HepG2 (cell line): ENCODE results near the gene RHOT2. TPM values are rescaled to one million over a fixed set of nuclear protein-coding genes. Genes with fewer than 3 reads are reported as not detected.
A peak's percentile ranks its signal among the peaks of the same experiment; 100 is the strongest.

Experiments used
- ARHGAP35 ChIP-seq: sonication (generic); formaldehyde crosslinking; IDR thresholded peaks from 2 replicates; pipeline ENCODE4 v1.9.0; 2022; ENCODE audit warnings: mild to moderate bottlenecking, inconsistent platforms, moderate library complexity, missing genetic modification reagents, borderline replicate concordance
- ELF1 ChIP-seq: sonication (generic); formaldehyde crosslinking; IDR thresholded peaks from 2 replicates; pipeline ENCODE4 v1.4.0; 2020; ENCODE audit warnings: missing genetic modification reagents
- HOXD1 ChIP-seq: sonication (generic); formaldehyde crosslinking; IDR thresholded peaks from 2 replicates; pipeline ENCODE4 v1.5.0; 2020; ENCODE audit warnings: missing genetic modification reagents
- ISX ChIP-seq: sonication (generic); formaldehyde crosslinking; conservative IDR thresholded peaks from 2 replicates; pipeline ENCODE4 v1.5.0; 2020; ENCODE audit warnings: missing genetic modification reagents
- KDM6A ChIP-seq: IDR thresholded peaks from 2 replicates; pipeline ENCODE4 v1.6.1; 2016; ENCODE audit warnings: low read depth
- MED8 ChIP-seq: sonication (generic); formaldehyde crosslinking; IDR thresholded peaks from 2 replicates; pipeline ENCODE4 v1.8.1; 2023; ENCODE audit warnings: mild to moderate bottlenecking, missing genetic modification reagents; ENCODE audit not compliant: insufficient replicate concordance
- MIER2 ChIP-seq: IDR thresholded peaks from 2 replicates; pipeline ENCODE4 v1.6.1; 2016; ENCODE audit warnings: missing biosample characterization, missing genetic modification reagents
- NAIF1 ChIP-seq: sonication (generic); formaldehyde crosslinking; IDR thresholded peaks from 2 replicates; pipeline ENCODE4 v1.5.0; 2020; ENCODE audit warnings: mild to moderate bottlenecking, missing genetic modification reagents, borderline replicate concordance
- NCOA5 ChIP-seq: sonication (generic); formaldehyde crosslinking; IDR thresholded peaks from 2 replicates; pipeline ENCODE4 v1.4.0; 2020; ENCODE audit warnings: missing genetic modification reagents
- NFKBIZ ChIP-seq: IDR thresholded peaks from 2 replicates; pipeline ENCODE4 v1.6.1; 2018; ENCODE audit warnings: missing genetic modification reagents, missing compliant biosample characterization
- NR2F1 ChIP-seq, 2 experiments: fragments of 450-650 bp in 1 of 2; formaldehyde crosslinking in 1 of 2; IDR thresholded peaks; 2 replicates each; pipeline versions ENCODE4 v1.5.0 to v1.6.1; 2016 to 2020; ENCODE audit warnings: mild to moderate bottlenecking in 1 of 2, missing compliant biosample characterization in 1 of 2, missing genetic modification reagents in 1 of 2, moderate library complexity in 1 of 2
- RBFOX2 ChIP-seq: fragments of 200-400 bp; formaldehyde crosslinking; IDR thresholded peaks from 2 replicates; pipeline ENCODE4 v1.6.1; 2017; ENCODE audit warnings: low read depth, mild to moderate bottlenecking, low read length
- SIX1 ChIP-seq: sonication (generic); formaldehyde crosslinking; IDR thresholded peaks from 2 replicates; pipeline ENCODE4 v1.4.0; 2020; ENCODE audit warnings: missing genetic modification reagents, borderline replicate concordance
- TEAD2 ChIP-seq: sonication (generic); formaldehyde crosslinking; IDR thresholded peaks from 2 replicates; pipeline ENCODE4 v1.9.0; 2021; ENCODE audit warnings: missing genetic modification reagents
- XBP1 ChIP-seq: sonication (generic); formaldehyde crosslinking; IDR thresholded peaks from 2 replicates; pipeline ENCODE4 v1.5.0; 2020; ENCODE audit warnings: missing genetic modification reagents
- ZNF160 ChIP-seq: sonication (generic); formaldehyde crosslinking; IDR thresholded peaks from 2 replicates; pipeline ENCODE4 v1.8.0; 2022; ENCODE audit warnings: mild to moderate bottlenecking, inconsistent platforms, missing genetic modification reagents
- ZNF205 ChIP-seq: IDR thresholded peaks from 2 replicates; pipeline ENCODE4 v1.6.1; 2018; ENCODE audit warnings: missing biosample characterization, missing genetic modification reagents
- ZNF460 ChIP-seq: sonication (generic); formaldehyde crosslinking; IDR thresholded peaks from 2 replicates; pipeline ENCODE4 v1.5.1; 2020; ENCODE audit warnings: missing genetic modification reagents, mild to moderate bottlenecking, borderline replicate concordance
- ZNF629 ChIP-seq: sonication (generic); formaldehyde crosslinking; conservative IDR thresholded peaks from 2 replicates; pipeline ENCODE4 v1.5.0; 2020; ENCODE audit warnings: missing genetic modification reagents
- ZNF766 ChIP-seq: sonication (generic); formaldehyde crosslinking; IDR thresholded peaks from 2 replicates; pipeline ENCODE4 v1.5.0; 2020; ENCODE audit warnings: missing genetic modification reagents, borderline replicate concordance
- ZSCAN22 ChIP-seq: sonication (generic); formaldehyde crosslinking; IDR thresholded peaks from 2 replicates; pipeline ENCODE4 v1.4.0; 2020; ENCODE audit warnings: mild to moderate bottlenecking, missing genetic modification reagents
- ZZZ3 ChIP-seq: sonication (generic); formaldehyde crosslinking; IDR thresholded peaks from 2 replicates; pipeline ENCODE4 v1.4.0; 2020; ENCODE audit warnings: missing genetic modification reagents, mild to moderate bottlenecking, borderline replicate concordance
- polyA plus RNA-seq, 8 experiments: library from polyadenylated mRNA; depleted of rRNA in 3 of 8; stranded (reverse) in 7 of 8; unstranded in 1 of 8; fragments of >200 nt; fragmentation: Illumina TruSeq in 4 of 8; extraction: Trizol in 4 of 8; gene quantifications; 2 replicates each; pipeline versions ENCODE4 v1.2.1 to v1.2.3, GENCODE V29; 2011 to 2016; ENCODE audit warnings: low read depth in 4 of 8, missing spikeins in 1 of 8, mixed read lengths in 1 of 8; ENCODE audit not compliant: insufficient read depth in 1 of 8
- total RNA-seq, 5 experiments: library from RNA; depleted of rRNA; stranded (reverse); fragments of >200 nt; fragmentation: Illumina TruSeq; extraction: Trizol; gene quantifications; 2 replicates each; pipeline ENCODE4 v1.2.3, GENCODE V29; 2016; ENCODE audit warnings: low read depth in 1 of 5
- TF ChIP-seq, protein P1 (sequence below): sonication (generic); formaldehyde crosslinking; IDR thresholded peaks from 2 replicates; pipeline ENCODE4 v1.4.0; 2020; ENCODE audit warnings: mild to moderate bottlenecking, missing genetic modification reagents
- TF ChIP-seq, protein P2 (sequence below): sonication (generic); formaldehyde crosslinking; IDR thresholded peaks from 2 replicates; pipeline ENCODE4 v1.5.0; 2020; ENCODE audit warnings: missing genetic modification reagents
- TF ChIP-seq, protein P3 (sequence below): IDR thresholded peaks from 2 replicates; pipeline ENCODE4 v1.6.1; 2016
- TF ChIP-seq, protein P4 (sequence below): sonication (generic); formaldehyde crosslinking; IDR thresholded peaks from 2 replicates; pipeline ENCODE4 v1.4.0; 2020; ENCODE audit warnings: low read depth, missing genetic modification reagents

Gene RHOT2
- total and polyA plus RNA-seq, 2 of the 13 experiments (the other 11 are each of a cell fraction or from before 2014, with no cell fraction given) = 63.6 to 76.9 TPM

DNA sequence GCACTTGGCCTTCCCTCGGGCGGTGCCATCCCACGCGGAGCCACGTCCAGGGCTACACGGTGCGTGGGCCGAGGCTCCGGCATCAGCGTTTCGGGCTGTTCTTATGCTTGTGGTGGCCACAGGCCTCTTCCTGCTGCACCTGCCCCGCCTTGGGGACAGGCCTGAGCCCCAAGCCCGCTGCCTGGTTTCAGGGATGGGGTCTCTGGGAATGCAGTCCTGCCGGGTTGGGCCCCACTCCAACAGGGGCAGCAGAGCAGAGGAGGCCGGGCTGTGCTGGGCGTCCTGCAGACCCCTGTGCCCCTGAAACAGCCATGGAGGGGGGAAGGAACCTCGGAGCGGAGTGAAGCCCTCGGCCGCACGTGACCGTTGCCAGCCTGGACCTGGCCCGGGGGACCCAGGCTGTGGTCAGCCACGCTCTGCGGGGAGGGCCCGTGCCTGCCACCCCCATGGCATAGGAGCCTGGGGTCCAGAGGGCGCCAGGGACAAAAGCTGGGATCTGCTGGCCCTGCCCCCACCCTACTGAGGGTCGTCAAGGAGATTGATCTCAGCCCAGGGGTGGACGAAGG is 37.6 kb upstream of the RHOT2 start (continued):
- TF ChIP-seq ELF1 (CRISPR knock-in tag) (no peak), MIER2 (CRISPR knock-in tag) (no peak), ARHGAP35 (CRISPR knock-in tag) (no peak), NAIF1 (CRISPR knock-in tag) (no peak), MED8 (CRISPR knock-in tag) (peak; percentile 29), NFKBIZ (CRISPR knock-in tag) (no peak), ZNF766 (peak; percentile 73; the same call in 1 of the 2 replicates), HOXD1 (CRISPR knock-in tag) (no peak; the same call in 1 of the 2 replicates), ZNF629 (no peak), ZSCAN22 (CRISPR knock-in tag) (no peak), ISX (CRISPR knock-in tag) (no peak), ZZZ3 (CRISPR knock-in tag) (0 out of 2 replicates have a peak, but pooled peaks have one; percentile 65), NCOA5 (CRISPR knock-in tag) (0 out of 2 replicates have a peak, but pooled peaks have one; percentile 50), KDM6A (peak; percentile 57; the same call in 1 of the 2 replicates), ZNF460 (CRISPR knock-in tag) (no peak), ZNF160 (0 out of 2 replicates have a peak, but pooled peaks have one; percentile 23), NR2F1 (CRISPR knock-in tag; IDR thresholded peaks at IDR 0.05) (no peak), TEAD2 (CRISPR knock-in tag) (no peak), SIX1 (peak; percentile 70; the same call in 1 of the 2 replicates), XBP1 (CRISPR knock-in tag) (0 out of 2 replicates have a peak, but pooled peaks have one; percentile 40), ZNF205 (no peak), RBFOX2 (no peak)
- TF ChIP-seq, protein P1, sequence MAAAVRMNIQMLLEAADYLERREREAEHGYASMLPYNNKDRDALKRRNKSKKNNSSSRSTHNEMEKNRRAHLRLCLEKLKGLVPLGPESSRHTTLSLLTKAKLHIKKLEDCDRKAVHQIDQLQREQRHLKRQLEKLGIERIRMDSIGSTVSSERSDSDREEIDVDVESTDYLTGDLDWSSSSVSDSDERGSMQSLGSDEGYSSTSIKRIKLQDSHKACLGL = 0 out of 2 replicates have a peak, but pooled peaks have one; percentile 17
- TF ChIP-seq, protein P2, sequence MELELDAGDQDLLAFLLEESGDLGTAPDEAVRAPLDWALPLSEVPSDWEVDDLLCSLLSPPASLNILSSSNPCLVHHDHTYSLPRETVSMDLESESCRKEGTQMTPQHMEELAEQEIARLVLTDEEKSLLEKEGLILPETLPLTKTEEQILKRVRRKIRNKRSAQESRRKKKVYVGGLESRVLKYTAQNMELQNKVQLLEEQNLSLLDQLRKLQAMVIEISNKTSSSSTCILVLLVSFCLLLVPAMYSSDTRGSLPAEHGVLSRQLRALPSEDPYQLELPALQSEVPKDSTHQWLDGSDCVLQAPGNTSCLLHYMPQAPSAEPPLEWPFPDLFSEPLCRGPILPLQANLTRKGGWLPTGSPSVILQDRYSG = 0 out of 2 replicates have a peak, but pooled peaks have one; percentile 38
- TF ChIP-seq, protein P3, sequence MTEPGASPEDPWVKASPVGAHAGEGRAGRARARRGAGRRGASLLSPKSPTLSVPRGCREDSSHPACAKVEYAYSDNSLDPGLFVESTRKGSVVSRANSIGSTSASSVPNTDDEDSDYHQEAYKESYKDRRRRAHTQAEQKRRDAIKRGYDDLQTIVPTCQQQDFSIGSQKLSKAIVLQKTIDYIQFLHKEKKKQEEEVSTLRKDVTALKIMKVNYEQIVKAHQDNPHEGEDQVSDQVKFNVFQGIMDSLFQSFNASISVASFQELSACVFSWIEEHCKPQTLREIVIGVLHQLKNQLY = 0 out of 2 replicates have a peak, but pooled peaks have one; percentile 18
- TF ChIP-seq, protein P4, sequence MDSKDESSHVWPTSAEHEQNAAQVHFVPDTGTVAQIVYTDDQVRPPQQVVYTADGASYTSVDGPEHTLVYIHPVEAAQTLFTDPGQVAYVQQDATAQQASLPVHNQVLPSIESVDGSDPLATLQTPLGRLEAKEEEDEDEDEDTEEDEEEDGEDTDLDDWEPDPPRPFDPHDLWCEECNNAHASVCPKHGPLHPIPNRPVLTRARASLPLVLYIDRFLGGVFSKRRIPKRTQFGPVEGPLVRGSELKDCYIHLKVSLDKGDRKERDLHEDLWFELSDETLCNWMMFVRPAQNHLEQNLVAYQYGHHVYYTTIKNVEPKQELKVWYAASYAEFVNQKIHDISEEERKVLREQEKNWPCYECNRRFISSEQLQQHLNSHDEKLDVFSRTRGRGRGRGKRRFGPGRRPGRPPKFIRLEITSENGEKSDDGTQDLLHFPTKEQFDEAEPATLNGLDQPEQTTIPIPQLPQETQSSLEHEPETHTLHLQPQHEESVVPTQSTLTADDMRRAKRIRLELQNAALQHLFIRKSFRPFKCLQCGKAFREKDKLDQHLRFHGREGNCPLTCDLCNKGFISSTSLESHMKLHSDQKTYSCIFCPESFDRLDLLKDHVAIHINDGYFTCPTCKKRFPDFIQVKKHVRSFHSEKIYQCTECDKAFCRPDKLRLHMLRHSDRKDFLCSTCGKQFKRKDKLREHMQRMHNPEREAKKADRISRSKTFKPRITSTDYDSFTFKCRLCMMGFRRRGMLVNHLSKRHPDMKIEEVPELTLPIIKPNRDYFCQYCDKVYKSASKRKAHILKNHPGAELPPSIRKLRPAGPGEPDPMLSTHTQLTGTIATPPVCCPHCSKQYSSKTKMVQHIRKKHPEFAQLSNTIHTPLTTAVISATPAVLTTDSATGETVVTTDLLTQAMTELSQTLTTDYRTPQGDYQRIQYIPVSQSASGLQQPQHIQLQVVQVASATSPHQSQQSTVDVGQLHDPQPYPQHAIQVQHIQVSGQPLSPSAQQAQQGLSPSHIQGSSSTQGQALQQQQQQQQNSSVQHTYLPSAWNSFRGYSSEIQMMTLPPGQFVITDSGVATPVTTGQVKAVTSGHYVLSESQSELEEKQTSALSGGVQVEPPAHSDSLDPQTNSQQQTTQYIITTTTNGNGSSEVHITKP = no peak
